Esophagus muscularis mucosa (tissue), 4 donors: ENCODE results near the gene GABRA5. TPM values are rescaled to one million over a fixed set of nuclear protein-coding genes. Genes with fewer than 3 reads are reported as not detected.

ENCODE experiments used
- DNase-seq: peaks from one replicate; pipeline ENCODE4 v3.0.0-alpha.2; 2017; ENCODE audit errors: extremely low spot score
- H3K27ac ChIP-seq, 4 donors: fragments of 200-600 bp; sonication (generic); replicated peaks in 1 of 4; 1 replicate in 3 of 4; 2 replicates in 1 of 4; pipeline ENCODE4 v1.5.1; 2016 to 2019; ENCODE audit warnings: mild to moderate bottlenecking in 1 of 4
- H3K27me3 ChIP-seq, 4 donors: fragments of 200-600 bp; sonication (generic); one replicate each; pipeline versions ENCODE4 v1.5.1 to v1.6.0; 2016 to 2019
- H3K36me3 ChIP-seq, 4 donors: fragments of 200-600 bp; sonication (generic); one replicate each; pipeline ENCODE4 v1.5.1; 2016 to 2019
- H3K4me1 ChIP-seq, 4 donors: fragments of 200-600 bp; sonication (generic); one replicate each; pipeline ENCODE4 v1.5.1; 2016 to 2019
- H3K4me3 ChIP-seq, 4 donors: fragments of 200-600 bp; sonication (generic); 1 replicate in 2 of 4; 2 replicates in 2 of 4; pipeline ENCODE4 v1.5.1; 2016 to 2019; ENCODE audit warnings: mild to moderate bottlenecking in 4 of 4, moderate library complexity in 1 of 4
- H3K9me3 ChIP-seq, 4 donors: fragments of 200-600 bp; sonication (generic); 1 replicate in 3 of 4; 2 replicates in 1 of 4; pipeline ENCODE4 v1.5.1; 2016 to 2019
- CTCF ChIP-seq, 3 experiments: fragments of 200-600 bp in 2 of 3; fragments of 450-650 bp in 1 of 3; sonication (generic) in 2 of 3; IDR thresholded peaks; one replicate each; pipeline ENCODE4 v1.5.1; 2017 to 2019; ENCODE audit warnings: antibody characterized with exemption in 3 of 3, mild to moderate bottlenecking in 2 of 3, moderate library complexity in 1 of 3
- EP300 ChIP-seq: sonication (generic); formaldehyde crosslinking; IDR thresholded peaks from one replicate; pipeline ENCODE4 v1.6.1; 2017; ENCODE audit warnings: antibody characterized with exemption
- POLR2A ChIP-seq: fragments of 450-650 bp; IDR thresholded peaks from one replicate; pipeline ENCODE4 v1.6.1; 2017; ENCODE audit warnings: antibody characterized with exemption, moderate library complexity, mild to moderate bottlenecking, low read depth
- POLR2AphosphoS5 ChIP-seq, 2 donors: sonication (generic); formaldehyde crosslinking; IDR thresholded peaks; one replicate each; pipeline ENCODE4 v1.6.1; 2017; ENCODE audit warnings: antibody characterized with exemption in 2 of 2
- WGBS: methylation state at CpG from one replicate; pipeline ENCODE4 v1.1.5; 2018; 5-methylcytosine and 5-hydroxymethylcytosine counted together
- intact Hi-C: fragments of 100-400 bp; cut with DNase I; formaldehyde crosslinking; loops from one replicate; pipeline ENCODE4 v1.15.1; 2023
- total RNA-seq, 4 donors: library from RNA; depleted of rRNA; stranded (reverse); fragments of >200 nt; gene quantifications; one replicate each; pipeline versions ENCODE4 v1.1.0 to v1.2.1, GENCODE V29; 2016

Gene GABRA5
- total RNA-seq, 4 donors from 2014 or later = 10.3 to 103 (median 38.0) TPM

- DNase-seq = no peak
- WGBS = 8% methylated on average over 13 of the region's 33 CpGs
- H3K27ac ChIP-seq = no peak within 1 kb of the TSS
- TF ChIP-seq POLR2AphosphoS5 (IDR thresholded peaks at IDR 0.05) = no peak
- no peak for TF ChIP-seq POLR2A
- TF ChIP-seq CTCF (IDR thresholded peaks at IDR 0.05) = no peak
- no peak for TF ChIP-seq EP300
- intact Hi-C loops = no loop called here
- no peaks in the 10 kb centered on the region for H3K36me3 ChIP-seq
- peaks cover 0 to 17% (median 4%) of the 10 kb centered on the region in 4 donors for H3K4me1 ChIP-seq
- H3K4me3 ChIP-seq = peak within 1 kb of the TSS; percentile 12 to 31 (median 25)
- no peaks in the 10 kb centered on the region for H3K9me3 ChIP-seq
- peaks cover 0 to 61% (median 5%) of the 10 kb centered on the region in 4 donors for H3K27me3 ChIP-seq
Observed at GRCh38 chr15:26970712-26971210, 103.9 kb downstream of the GABRA5 start, which contains the start of gene GABRG3. GABRG3 (plus strand) TSS chr15:26971181.

GRCh38 chr15:26971271-26972018 is 104.6 kb downstream of the GABRA5 start:
- Histone ChIP-seq H3K4me3 (peak overlapping the region; percentile 12 to 31 (median 25)), H3K4me1 (peaks cover 0 to 17% (median 4%) of the 10 kb centered on the region in 4 donors), H3K36me3 (no peaks in the 10 kb centered on the region), H3K27ac (no peak overlapping the region), H3K9me3 (no peaks in the 10 kb centered on the region), H3K27me3 (peaks cover 0 to 60% (median 5%) of the 10 kb centered on the region in 4 donors)
- no peak for DNase-seq
- intact Hi-C loops = no loop called here
- WGBS = 33% methylated on average over 5 of the region's 72 CpGs
- TF ChIP-seq POLR2A (no peak), POLR2AphosphoS5 (IDR thresholded peaks at IDR 0.05) (no peak), CTCF (IDR thresholded peaks at IDR 0.05) (no peak), EP300 (no peak)

GRCh38 chr15:26972636-26973035 is 105.8 kb downstream of the GABRA5 start:
- Histone ChIP-seq H3K4me1 (peaks cover 0 to 15% (median 4%) of the 10 kb centered on the region in 4 donors), H3K27me3 (peaks cover 0 to 49% (median 5%) of the 10 kb centered on the region in 4 donors), H3K4me3 (no peak overlapping the region), H3K36me3 (no peaks in the 10 kb centered on the region), H3K27ac (no peak overlapping the region), H3K9me3 (no peaks in the 10 kb centered on the region)
- no peak for DNase-seq
- intact Hi-C loops = no loop called here
- WGBS = 75% methylated on average over 2 of the region's 2 CpGs
- no peak for TF ChIP-seq CTCF (IDR thresholded peaks at IDR 0.05)
- TF ChIP-seq POLR2A = no peak
- TF ChIP-seq EP300 = no peak
- TF ChIP-seq POLR2AphosphoS5 (IDR thresholded peaks at IDR 0.05) = no peak

- Histone ChIP-seq H3K27me3 (peaks cover 0 to 36% (median 5%) of the 10 kb centered on the region in 4 donors), H3K9me3 (no peaks in the 10 kb centered on the region), H3K27ac (no peak overlapping the region), H3K4me3 (no peak overlapping the region), H3K4me1 (peaks cover 0 to 11% (median 2%) of the 10 kb centered on the region in 4 donors), H3K36me3 (no peaks in the 10 kb centered on the region)
- TF ChIP-seq POLR2A (no peak), CTCF (IDR thresholded peaks at IDR 0.05) (peak in 1 of 3 experiments; percentile 4), EP300 (no peak)
- intact Hi-C loops = no loop called here
- DNase-seq = no peak
- 17% methylated on average over 9 of the region's 9 CpGs for WGBS
Observed at GRCh38 chr15:26974120-26974780, 107.4 kb downstream of the GABRA5 start.
